ENCODE results near the gene LRMDA.

LRMDA gene

DNA sequence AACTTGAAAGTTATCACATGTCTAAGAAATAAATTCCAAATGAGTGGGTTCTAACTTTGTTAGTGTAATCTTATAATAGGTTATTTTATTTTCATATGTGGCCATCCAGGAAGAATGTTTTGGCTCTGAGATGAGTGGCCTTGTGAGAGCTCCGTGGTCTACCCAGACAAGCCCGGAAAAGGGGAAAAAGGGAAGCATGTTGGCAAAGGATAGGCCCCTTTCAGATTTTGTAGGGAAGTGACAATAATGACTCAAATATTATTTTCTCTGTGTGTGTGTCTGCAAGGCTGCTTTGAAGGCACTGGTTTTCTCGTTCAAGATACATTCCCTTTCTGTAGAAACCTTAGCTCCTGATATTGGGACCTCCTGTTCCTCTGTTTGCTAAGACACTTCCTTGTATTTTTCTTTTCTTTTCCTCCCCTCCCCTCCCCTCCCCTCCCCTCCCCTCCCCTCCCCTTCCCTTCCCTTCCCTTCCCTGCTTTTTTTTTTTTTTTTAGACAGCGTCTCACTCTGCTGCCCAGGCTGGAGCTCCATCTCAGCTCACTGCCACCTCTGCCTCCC is 240.8 kb downstream of the LRMDA start:
- no peak for DNase-seq (ENCODE audit: low read depth)

DNA sequence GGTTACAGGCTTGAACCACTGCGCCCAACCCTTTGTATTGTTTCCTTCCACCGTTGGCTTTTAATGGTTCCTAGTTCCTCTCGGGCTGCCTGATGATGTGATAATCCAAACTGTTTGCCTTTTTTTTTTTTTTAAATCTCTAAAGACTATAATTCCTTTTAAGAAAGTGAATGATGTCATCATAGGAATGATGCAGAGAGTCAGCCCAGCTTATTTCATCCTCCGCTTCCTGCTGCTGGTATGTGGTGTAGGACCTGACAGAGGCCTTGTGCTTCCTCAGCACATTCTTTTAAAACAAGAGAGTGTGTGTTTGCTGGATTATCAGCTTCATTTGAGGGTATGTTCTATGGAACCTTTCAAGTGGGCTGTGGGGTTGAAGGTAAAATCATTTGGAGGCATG is 241.4 kb downstream of the LRMDA start:
- no peak for DNase-seq (ENCODE audit: low read depth)

DNA sequence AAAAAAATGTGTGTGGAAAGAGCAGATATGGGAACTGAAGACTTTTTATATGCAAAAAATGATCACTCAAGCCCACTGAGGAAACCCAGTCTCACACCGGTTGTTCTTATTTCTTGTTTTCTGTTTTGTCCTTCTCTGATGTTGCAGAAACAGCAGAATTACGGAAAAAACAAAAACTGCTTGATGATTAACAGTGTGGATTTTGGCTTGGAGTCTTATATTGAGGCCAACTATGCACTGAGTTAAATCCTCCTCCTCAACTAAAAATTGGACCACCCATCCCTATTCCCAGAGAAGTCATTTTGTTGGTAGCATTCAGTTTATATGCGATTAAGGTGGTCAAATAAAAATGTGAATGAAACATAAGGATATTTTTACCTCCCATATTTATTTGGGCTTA is 246.1 kb downstream of the LRMDA start:
- no peak for DNase-seq (ENCODE audit: low read depth)

DNA sequence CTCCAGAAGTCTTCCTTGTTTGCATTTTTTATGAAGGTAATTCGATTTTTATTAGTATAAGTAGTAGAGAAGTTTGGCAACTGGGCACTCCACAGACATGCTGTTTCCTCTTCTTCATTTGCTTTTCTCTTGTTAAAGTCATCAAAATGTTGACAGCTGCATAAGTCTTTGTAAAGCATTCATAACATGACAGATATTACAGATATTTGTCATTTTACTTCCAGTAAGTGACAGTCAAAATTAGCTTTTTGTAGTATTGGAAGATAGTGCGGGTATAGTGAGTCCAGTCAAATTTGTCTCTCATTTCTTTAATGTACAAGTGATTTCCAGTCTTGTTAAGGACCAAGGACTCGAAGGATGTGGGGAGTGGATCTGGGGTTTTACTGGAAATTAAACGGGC is 247.1 kb downstream of the LRMDA start:
- DNase-seq (ENCODE audit: low read depth) = no peak

DNA sequence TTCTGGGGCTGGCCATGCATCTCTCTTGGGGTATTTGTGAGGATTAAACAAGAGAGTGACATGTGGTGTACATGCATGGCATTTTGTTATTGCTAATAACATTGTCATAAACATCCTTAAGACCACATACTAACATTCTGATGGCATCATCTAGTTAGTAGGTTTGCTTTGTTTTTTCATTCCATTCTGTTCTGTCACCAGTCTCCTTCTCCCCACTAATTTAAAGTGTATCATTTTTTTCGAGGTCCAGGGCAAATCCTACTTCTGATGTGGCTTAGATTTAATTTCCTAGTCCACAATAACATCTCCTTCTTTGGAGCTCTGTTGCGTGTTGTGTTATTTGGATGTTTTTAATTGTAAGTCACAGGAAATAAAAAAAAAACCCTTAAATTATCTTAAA is 248.1 kb downstream of the LRMDA start:
- no peak for DNase-seq (ENCODE audit: low read depth)

DNA sequence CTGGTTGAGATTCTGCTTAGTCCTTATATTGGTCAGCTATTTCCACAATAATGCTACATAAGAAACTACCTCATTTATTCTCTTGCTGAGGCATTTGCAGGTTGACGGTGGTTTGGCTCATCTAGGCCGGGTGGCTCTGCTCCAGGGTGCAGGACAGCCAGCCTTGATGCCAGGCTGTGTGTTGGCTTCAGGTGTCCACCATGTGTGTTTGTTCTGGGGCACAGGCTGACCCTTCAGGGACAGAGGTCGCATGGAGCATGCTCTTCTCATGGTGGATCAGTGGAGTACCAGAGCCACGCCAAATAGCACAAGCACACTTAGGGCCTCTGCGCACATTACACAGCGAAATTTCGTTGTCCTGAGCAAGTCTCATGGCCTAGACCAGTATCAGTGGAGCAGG is 249.9 kb downstream of the LRMDA start:
- no peak for DNase-seq (ENCODE audit: low read depth)

DNA sequence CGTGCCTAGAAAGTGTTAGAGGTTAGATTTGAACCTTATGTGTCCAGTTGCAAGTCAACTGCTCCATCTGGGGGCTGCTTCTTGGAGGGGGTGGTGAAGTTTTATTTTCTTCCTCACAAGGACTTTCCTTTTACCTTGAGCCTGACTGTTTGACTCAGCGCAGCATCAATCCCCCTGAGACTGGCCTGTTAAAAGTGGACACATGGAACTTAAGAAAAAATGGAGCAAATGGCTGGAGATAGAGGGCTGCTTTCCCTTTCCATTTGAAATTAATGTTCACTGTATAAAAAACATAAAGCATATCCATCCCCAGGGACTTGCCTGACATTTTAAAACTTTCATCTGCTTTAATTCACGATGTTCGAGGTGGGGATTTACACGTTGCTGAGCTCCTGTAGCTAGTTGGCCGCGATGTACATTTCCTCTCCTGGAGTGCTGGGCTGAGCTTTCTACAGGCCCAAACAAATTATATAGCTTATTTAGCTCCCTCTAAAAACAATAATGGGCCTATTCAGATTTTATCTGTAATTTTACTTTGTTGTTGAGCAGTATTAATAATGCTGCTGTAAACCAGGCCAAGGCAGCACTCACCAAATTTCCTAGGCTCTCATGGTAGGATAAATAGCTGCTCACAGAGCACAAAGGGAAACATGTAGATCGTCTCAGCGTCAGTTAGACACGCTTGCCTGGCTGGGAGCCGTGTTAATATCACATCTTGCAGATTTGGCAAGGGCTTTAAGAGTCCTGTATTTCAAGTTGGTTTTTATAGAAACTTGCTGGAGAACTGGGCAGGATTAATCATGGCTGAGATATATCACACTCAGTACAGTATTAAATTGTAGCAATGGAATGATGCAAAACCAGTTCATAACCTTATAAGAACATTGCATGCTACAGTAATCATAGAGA is 251.5 kb downstream of the LRMDA start:
- DNase-seq (ENCODE audit: low read depth) = no peak

DNA sequence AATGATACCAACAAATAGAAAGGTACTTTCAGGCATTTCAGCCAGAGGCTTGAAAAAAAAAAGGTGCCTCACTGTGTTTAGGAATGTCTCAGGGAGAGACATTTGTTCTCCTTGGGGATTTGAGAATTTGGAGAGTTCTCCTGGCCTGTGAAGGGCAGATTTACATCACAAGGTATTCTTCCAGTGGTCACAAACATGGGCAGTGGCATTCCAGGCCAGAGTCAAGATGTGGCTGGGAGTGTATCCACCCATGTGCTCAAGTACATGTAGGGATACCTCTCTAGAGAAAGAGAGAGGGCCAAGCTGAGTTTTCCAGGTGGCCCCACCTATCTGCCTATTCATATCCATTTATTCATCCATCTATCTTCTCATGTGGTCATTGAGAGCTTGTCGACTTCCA is 253.8 kb downstream of the LRMDA start:
- no peak for DNase-seq (ENCODE audit: low read depth)

DNA sequence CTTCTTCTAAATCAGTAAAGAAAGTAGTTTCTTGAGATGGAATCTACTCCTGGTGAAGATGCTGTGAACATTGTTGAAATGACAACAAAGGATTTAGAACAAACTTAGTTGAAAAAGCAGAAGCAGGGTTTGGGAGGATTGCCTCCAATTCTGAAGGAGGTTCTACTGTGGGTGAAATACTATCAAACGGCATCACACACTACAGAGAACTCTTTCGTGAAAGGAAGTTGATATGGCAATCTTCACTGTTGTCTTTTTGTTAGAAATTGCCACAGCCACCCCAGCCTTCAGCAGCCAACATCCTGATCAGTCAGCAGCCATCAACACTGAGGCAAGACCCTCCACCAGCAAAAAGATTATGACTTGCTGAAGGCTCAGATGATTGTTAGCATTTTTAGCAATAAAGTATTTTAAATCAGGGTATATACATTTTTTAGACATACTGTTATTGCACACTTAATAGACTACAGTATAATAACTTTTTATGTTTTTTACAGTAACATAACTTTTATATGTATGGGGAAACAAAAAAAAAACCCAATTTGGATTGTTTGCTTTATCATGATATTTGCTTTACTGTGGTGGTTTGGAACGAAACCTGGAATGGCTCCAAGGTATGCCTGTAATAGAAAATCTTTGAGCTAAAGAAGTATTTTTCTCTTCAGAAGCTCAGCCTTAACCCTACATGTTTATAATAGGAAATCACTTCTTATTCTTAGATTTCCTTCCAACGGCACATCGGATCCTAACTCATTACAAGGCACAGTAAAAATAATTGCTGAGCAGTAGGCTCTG is 257.3 kb downstream of the LRMDA start:
- DNase-seq (ENCODE audit: low read depth) = no peak

DNA sequence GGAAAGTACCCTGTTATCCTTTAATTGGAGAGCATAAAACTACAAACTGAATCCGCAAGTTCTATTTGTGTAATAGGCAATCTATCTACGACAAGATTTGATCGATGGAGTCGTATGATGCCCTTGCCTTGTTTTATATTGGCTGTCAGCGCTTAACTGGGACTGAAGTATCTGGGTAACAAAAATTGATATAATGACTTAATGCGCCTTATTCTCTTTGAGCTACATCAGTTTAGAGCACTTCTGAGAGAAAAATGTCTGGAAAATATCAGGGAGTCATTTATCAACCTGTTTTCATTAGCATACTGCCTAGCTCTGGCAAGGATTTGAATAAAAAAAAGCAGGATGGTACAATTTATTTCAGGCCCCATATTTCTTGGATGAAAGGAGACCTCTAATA is 262.1 kb downstream of the LRMDA start:
- DNase-seq (ENCODE audit: low read depth) = no peak

DNA sequence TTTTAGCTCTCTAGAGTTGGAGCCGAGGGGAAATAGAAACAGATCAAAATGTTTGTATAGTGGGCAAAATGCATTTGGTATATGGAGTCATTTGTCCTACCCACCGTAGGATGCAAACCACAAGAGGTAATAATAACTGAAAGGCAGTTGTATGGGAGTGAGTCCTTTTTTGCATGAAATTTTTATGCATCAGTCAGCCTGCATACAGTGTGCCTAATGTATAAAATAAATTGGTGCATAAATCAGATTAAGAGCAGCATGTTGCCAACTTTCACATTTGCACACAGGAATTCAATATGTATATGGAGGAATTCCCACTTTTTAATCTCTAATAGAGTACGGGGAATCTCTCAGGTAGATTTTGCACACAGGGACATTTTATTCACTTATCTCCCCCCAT is 262.8 kb downstream of the LRMDA start:
- DNase-seq (ENCODE audit: low read depth) = no peak

DNA sequence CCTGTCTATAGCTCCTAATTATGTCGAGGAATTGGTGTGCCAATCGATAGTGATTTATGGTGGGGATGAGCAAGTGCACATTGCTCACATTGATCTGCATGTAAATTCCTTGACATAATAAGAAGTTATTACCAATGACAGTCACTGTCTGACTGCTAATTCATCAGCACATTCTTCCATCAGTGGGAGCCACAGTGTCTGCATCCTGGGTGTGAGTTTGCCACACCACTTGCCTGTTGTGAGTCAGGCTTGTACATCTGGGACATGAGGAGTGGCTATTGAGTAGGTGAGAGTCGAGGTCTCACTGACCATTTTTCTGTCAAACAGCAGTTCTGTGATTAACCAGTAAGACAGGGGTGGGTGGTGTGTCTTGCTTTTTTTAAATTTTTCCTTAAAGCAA is 263.4 kb downstream of the LRMDA start:
- DNase-seq (ENCODE audit: low read depth) = no peak

DNA sequence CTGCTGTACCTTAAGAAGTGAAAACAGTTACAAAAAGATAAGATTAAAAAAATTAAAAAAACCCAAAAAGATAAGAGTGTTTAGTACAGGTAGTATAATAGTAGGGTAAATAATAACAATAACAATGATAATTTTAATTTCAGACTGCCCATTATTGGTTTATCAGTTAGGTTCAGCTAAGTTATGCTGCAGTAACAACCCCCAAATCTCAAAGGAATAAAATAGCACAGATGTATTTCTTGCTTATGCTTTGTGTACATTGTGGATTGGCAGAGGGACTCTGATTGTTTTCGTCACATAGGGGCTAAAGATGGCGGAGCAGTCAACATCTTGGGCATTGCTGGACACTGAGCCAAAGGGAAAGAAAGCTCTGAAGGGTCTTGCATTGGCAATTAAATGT is 264.6 kb downstream of the LRMDA start:
- DNase-seq (ENCODE audit: low read depth) = no peak

DNA sequence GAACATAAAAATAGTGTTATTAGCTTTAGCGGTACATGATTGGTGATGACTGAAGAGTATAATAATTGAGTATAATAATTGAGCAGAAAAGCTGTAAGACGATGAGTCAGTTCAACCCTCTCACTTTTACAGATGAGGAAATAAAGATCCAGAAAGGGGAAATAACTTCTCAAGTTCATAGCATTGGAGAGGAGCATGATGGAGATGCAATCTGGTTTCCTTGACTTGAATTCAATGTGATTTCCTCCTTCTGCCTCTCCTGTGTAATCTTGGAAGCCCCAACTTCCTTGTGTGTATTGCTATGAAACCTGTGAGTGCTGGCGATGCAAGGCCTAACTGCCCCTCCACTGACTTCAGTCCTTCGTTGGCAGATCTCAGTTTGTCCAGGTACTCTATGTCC is 265.1 kb downstream of the LRMDA start:
- DNase-seq (ENCODE audit: low read depth) = no peak

DNA sequence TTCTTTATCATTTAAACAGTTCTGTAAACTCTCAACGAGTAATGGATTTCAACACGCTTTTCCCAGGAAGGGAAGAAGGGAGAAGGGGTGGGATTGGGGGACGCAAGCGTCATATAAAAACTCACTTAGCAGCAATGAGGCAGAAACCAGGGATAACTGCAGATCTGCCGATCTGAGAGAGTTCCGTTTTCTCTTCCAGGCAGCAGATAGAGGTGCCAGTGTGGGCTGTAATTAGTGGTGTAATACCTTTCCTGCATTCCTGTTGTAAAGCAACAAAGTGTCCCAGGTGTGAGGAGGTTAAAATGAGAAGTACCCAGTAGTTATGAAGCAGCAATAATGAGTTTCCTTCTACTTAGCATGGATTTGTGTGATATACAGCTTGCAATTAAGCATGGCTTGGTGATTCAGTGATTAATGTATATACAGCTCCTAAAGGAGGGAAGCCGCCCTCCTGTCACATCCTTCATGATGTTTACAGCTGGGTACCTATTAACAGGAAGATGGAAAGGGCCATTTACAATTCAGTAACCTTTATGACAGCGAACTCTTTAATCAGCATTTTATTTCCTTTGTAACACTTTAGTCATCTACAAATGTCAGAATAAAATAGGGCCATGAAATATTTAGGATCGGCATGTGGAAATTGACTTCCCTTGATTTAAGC is 271.9 kb downstream of the LRMDA start:
- DNase-seq (ENCODE audit: low read depth) = no peak

DNA sequence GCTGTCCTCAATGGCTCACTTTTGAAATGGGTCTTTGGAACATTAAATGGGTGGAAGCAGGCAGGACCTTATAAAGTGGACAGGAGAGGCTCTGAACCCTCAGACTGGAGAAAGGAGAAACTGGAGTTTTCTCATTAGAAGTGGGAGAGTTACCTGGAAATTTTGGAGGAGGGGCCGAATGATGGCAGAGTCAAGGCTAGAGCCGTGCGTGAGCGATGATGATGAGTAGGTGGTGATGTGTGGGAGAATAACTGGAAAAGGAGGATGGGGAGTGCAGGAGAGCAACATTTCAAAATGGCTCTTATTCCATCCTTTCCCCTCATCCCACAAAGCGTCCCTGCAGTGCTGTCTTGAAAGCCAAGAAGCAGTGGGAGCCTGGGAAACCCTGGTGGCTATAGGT is 274.0 kb downstream of the LRMDA start:
- no peak for DNase-seq (ENCODE audit: low read depth)

DNA sequence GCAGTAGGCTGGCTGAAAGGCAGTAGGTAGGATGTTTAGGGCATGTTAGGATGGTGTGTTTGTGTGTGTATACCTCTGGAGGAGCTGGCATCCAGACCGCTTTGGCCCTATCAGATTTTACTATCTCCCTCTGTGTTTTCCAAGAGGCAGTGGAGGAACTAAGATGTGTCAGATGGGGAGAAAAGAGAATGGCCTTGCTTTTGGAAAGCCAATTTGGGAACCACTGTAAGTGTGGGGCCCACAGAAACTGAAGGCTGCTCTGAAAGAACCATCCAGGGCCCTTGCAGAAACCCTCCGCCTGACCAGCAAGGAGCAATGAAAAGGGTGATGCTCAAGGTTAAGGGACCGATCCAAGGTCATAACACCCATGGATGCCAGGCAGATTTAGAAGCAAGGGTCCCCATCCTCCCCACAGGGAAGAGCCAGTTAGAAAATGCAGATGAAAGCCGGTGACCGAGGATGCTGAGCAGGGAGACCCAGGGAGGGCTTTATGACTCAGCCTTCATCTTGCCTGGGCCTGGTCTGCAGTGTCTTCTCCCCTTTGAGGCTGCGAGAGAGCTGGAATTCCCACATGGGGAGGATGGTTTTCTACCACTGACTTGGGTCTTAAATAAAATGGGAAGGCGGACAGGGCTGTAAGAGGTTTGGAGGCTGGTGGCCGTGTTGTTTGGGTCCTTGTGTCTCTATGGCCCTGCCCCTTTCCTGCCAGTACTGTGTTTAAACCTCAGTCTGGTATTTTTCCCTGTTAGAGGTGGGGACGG is 275.8 kb downstream of the LRMDA start:
- no peak for DNase-seq (ENCODE audit: low read depth)

DNA sequence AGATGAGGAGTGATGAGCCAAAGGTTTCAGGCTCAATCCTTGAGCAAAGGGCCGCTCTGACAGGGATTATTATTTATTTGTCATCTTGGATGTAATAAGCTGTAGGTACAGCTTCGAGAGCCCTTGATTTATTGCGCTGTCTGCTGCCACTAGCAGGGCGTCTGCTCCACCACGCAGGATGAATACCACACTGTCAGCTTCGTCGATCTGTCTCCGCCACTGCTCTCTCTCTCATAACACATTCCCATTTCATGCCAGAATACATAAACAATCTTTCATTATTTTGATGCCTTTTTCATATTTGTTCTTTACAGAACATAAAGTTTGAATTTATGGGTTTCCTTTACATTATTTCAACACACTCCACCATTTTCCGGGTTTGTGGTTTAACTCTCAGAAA is 276.6 kb downstream of the LRMDA start:
- DNase-seq (ENCODE audit: low read depth) = no peak

DNA sequence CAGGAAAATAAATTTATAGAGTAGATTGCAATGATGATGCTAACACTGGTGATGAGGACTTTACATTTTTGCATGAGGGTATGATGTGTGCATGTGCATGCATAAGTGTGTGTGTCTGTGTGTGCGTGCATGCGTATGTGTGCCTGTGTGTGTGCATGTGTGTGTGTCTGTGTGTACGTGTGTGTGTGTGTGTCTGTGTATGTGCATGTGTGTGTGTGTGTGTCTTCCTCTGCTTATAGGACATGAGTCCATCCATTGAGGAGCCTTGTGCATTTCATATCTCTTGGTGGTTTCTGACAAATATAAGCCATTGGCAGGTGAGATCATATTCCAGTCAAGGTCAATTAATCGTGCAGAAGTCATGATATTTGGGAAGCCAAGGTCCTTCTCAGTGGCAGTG is 277.8 kb downstream of the LRMDA start:
- DNase-seq (ENCODE audit: low read depth) = no peak

DNA sequence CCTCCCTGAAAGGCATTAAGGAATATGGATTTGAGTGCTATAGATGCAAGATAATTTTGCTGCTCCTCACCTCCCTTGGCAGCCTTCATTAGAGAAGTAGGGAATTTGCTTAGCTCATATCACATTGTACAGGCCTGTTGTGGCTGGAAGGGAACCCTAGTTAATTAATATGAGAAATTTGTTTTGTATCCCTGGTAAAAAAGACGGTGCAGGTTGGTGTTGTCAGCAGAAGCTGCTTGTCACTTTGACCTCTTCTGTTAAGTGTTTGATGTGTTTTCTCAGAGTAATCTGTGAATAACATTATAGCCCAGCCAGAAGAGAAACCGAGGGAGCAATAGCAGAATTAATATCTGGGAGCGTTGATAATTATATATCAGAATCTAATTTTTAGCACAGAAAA is 278.4 kb downstream of the LRMDA start:
- DNase-seq (ENCODE audit: low read depth) = no peak

DNA sequence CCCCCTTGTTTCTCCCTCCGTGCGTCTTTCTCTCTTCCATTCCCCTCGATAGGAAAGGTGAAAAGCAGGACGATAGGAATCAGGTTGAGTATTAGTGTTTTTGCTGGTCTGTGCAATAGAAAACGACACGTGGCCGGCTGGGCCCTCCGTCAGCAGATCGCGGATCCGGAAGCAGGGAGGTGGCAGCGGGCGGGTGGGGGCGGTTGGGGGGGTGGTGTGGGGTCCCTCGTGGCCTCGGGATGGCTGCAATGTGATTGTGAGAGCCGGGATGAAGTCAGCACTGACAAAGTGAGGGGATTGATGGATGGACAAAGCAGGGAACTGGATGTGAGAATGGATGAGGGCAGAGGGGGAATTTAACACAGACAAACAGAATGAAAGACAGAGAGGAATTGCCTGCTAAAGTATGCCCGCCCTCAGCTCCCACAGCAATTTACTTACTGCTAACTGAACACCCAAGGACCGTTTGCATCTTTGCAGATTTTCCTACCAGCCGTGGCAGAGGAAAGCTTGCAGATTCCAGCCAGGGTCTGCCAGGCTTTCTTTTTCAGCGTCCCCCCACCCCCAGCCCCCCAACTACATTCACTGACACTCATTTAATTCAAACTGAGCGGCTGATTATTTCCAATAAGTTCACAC is 280.9 kb downstream of the LRMDA start:
- DNase-seq (ENCODE audit: low read depth) = no peak

Data from ELR (cell line).